KMS-11 (cell line): ENCODE results near the gene C1QL4.

ENCODE experiments used
- H2AFZ ChIP-seq: fragments of 200-600 bp; sonication (generic); 2 replicates; pipeline ENCODE4 v1.6.1; 2016; ENCODE audit warnings: antibody characterized with exemption, mixed run types, low read depth
- H3K27ac ChIP-seq: fragments of 200-600 bp; sonication (generic); 2 replicates; pipeline ENCODE4 v1.6.1; 2016; ENCODE audit warnings: mild to moderate bottlenecking, mixed run types
- H3K27me3 ChIP-seq: fragments of 200-600 bp; sonication (generic); 2 replicates; pipeline ENCODE4 v1.6.1; 2017; ENCODE audit warnings: mild to moderate bottlenecking, low read depth, mixed run types, moderate library complexity; ENCODE audit not compliant: insufficient read depth
- H3K36me3 ChIP-seq: fragments of 200-600 bp; sonication (generic); 2 replicates; pipeline ENCODE4 v1.6.1; 2017; ENCODE audit warnings: mild to moderate bottlenecking, mixed run types; ENCODE audit not compliant: insufficient read depth
- H3K4me1 ChIP-seq: fragments of 200-600 bp; sonication (generic); 2 replicates; pipeline ENCODE4 v1.6.1; 2016; ENCODE audit warnings: mild to moderate bottlenecking, low read depth, mixed run types; ENCODE audit not compliant: poor library complexity, severe bottlenecking
- H3K4me2 ChIP-seq: fragments of 200-600 bp; sonication (generic); 2 replicates; pipeline ENCODE4 v1.7.0; 2016; ENCODE audit warnings: mild to moderate bottlenecking, mixed run types
- H3K4me3 ChIP-seq: fragments of 200-600 bp; sonication (generic); IDR thresholded peaks from 2 replicates; pipeline ENCODE4 v1.6.1; 2017; ENCODE audit warnings: low read depth, low read length, mixed read lengths; ENCODE audit not compliant: insufficient read depth
- H3K79me2 ChIP-seq: fragments of 200-600 bp; sonication (generic); 2 replicates; pipeline ENCODE4 v1.6.1; 2016; ENCODE audit warnings: low read depth, mixed run types; ENCODE audit not compliant: insufficient read depth
- H3K9ac ChIP-seq: fragments of 200-600 bp; sonication (generic); 2 replicates; pipeline ENCODE4 v1.6.1; 2016; ENCODE audit warnings: mild to moderate bottlenecking, mixed run types
- H4K20me1 ChIP-seq: fragments of 200-600 bp; sonication (generic); 2 replicates; pipeline ENCODE4 v1.6.1; 2016; ENCODE audit warnings: mild to moderate bottlenecking, mixed run types; ENCODE audit not compliant: insufficient read depth
- CTCF ChIP-seq: fragments of 200-600 bp; sonication (generic); conservative IDR thresholded peaks from 2 replicates; pipeline ENCODE4 v1.6.1; 2017; ENCODE audit warnings: low read depth, mild to moderate bottlenecking, antibody characterized with exemption, low read length, moderate library complexity, mixed read lengths

Gene C1QL4

DNA sequence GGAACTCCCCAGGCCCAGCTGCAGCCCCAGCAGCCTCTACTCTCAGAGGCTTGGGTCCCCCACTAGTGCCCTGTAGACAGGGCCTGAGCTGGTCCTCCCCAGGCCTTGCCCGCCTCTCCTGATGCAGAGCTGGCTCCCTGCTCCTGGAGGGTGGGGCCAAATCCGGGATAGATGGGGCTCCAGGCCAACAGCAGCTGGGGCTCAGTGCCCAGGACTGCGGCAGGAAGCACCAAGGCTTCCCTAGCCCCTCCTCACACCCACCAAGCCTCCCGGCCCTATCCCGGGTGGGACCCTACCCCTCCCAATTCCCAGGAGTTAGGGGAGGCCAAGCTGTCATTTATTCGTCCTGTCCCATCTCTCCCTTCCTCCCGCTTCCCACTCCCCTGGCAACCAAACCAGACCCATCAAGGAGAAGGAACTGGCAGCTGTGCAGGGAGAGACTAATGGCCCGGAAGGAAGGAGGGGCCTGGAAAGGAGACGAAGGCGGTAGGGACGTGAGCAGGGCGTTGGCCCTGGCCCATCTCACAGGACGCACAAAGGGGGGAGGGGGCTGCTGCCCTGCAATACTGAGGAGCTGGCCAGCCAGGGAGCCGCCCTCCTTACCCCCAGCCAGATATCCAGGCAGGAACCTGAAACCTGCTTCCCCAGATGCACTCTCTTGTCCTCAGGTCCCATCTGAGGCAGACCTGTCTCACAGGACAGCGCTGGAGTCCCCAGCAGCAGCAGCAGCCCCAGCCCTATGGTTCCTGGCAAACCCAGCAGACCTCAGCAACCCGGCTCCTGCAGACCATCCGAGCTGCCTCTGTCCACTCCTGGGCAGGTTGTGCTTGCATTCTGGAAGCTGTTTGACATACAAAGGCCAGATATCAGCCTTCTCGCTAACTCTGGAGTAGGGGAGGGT lies 43.7 kb downstream of the C1QL4 start:
- H3K79me2 ChIP-seq, result no peaks in the 10 kb centered on the region
- no peaks in the 10 kb centered on the region for H3K36me3 ChIP-seq
- TF ChIP-seq CTCF, result no peak
- no peak overlapping the region for H3K4me3 ChIP-seq
- peaks cover 16% of the 10 kb centered on the region for H3K4me1 ChIP-seq
- H2AFZ ChIP-seq, result no peak overlapping the region
- no peak overlapping the region for H3K27ac ChIP-seq
- H4K20me1 ChIP-seq, result no peaks in the 10 kb centered on the region
- no peak overlapping the region for H3K4me2 ChIP-seq
- H3K27me3 ChIP-seq, result peaks cover 2% of the 10 kb centered on the region
- H3K9ac ChIP-seq, result no peak overlapping the region

- H3K36me3 ChIP-seq, result no peaks in the 10 kb centered on the region
- TF ChIP-seq CTCF, result no peak
- no peak overlapping the region for H3K9ac ChIP-seq
- no peak overlapping the region for H3K27ac ChIP-seq
- H3K27me3 ChIP-seq, result peaks cover 7% of the 10 kb centered on the region
- H3K4me2 ChIP-seq, result no peak overlapping the region
- H3K4me3 ChIP-seq, result no peak overlapping the region
- no peak overlapping the region for H2AFZ ChIP-seq
- no peaks in the 10 kb centered on the region for H3K79me2 ChIP-seq
- peaks cover 13% of the 10 kb centered on the region for H3K4me1 ChIP-seq
- H4K20me1 ChIP-seq, result no peaks in the 10 kb centered on the region
These were observed 44.3 kb downstream of the C1QL4 start for GRCh38 chr12:49292729-49293055.

DNA sequence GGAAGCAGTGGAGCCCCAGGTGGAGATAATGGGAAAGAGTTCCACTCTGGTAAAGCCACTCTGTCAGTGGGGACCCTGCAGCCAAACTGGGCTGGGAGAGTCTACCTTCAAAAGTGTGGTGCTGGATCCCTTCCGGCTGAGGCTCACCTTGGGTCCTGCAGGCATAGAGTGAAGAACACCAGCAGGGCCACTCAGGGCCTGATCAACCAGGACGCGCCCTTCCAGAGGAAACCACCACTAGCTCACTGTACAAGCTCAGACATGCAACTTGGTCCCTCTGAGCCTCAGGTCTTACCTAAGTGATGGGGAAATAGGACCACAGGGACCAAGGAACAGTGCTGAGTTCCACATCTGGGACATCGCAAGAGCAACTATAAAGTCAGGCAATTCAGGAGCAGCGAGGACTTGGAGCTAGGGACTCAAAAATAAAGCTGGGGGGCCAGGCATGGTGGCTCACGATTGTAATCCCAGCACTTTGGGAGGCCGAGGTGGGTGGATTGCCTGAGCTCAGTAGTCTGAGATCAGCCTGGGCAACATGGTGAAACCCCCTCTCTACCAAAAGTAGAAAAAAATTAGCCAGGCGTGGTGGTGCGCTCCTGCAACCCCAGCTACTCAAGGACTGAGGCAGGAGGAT lies 47.9 kb downstream of the C1QL4 start:
- Histone ChIP-seq H3K4me1 (no peaks in the 10 kb centered on the region), H3K36me3 (no peaks in the 10 kb centered on the region), H3K4me3 (no peak overlapping the region), H3K27ac (no peak overlapping the region), H2AFZ (no peak overlapping the region), H3K4me2 (no peak overlapping the region), H4K20me1 (no peaks in the 10 kb centered on the region), H3K27me3 (peaks cover 19% of the 10 kb centered on the region), H3K79me2 (no peaks in the 10 kb centered on the region), H3K9ac (no peak overlapping the region)
- no peak for TF ChIP-seq CTCF

- H3K9ac ChIP-seq, result no peak overlapping the region
- no peak overlapping the region for H2AFZ ChIP-seq
- H4K20me1 ChIP-seq, result no peaks in the 10 kb centered on the region
- no peaks in the 10 kb centered on the region for H3K79me2 ChIP-seq
- H3K4me3 ChIP-seq, result no peak overlapping the region
- H3K27me3 ChIP-seq, result peaks cover 19% of the 10 kb centered on the region
- H3K4me2 ChIP-seq, result no peak overlapping the region
- H3K4me1 ChIP-seq, result no peaks in the 10 kb centered on the region
- no peaks in the 10 kb centered on the region for H3K36me3 ChIP-seq
- H3K27ac ChIP-seq, result no peak overlapping the region
- peak; percentile 98 for TF ChIP-seq CTCF
These were observed 48.6 kb downstream of the C1QL4 start for GRCh38 chr12:49288412-49288853.
